ENCODE results near the gene HACL1.

GRCh38 chr3:15512166-15512565 lies 89.2 kb downstream of the HACL1 start:
- no peak for TF ChIP-seq CTCF (IDR thresholded peaks at IDR 0.05)
- no peak for TF ChIP-seq POLR2A (IDR thresholded peaks at IDR 0.05)
